ENCODE results near the gene WAC. TPM values are rescaled to one million over a fixed set of nuclear protein-coding genes. Genes with fewer than 3 reads are reported as not detected.

The WAC gene
- polyA plus RNA-seq, 2 of the 4 experiments (the other 2 are of a cell fraction), result 63.9 to 133 TPM

DNA sequence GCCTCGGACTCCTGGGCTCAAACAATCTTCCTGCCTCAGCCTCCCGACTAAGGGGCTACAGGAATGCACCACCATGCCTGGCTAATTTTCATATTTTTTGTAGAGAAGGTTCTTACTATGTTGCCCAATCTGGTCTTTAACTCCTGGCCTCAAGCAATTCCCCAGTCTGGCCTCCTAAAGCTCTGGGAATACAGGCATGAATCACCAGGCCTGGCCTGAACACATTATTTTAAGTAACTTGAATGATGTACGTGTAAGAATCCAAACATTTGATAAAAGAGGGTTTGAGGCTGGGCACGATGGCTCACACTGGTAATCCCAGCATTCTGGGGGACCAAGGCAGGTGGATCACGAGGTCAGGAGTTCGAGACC is 131.4 kb downstream of the WAC start:
- Histone ChIP-seq H3K4me1 (peaks cover 28% of the 10 kb centered on the region), H3K4me3 (no peak overlapping the region), H3K27ac (peak overlapping the region; percentile 47 to 67; a peak in 5 of 6 replicates), H3K4me2 (peak overlapping the region; percentile 52), H3K9me3 (no peaks in the 10 kb centered on the region)
- FAIRE-seq (no peak), ATAC-seq (no peak), DNase-seq (ENCODE audit: low read depth in 1 of 2, low spot score in 1 of 2) (no peak)
- CTCF ChIA-PET, result interaction anchor here (0.6 to 5.0 kb wide), 96 partner anchors 8 to 934 kb away, joined by 3 to 57 read pairs (median 4); no protein-coding TSS in a partner anchor
- POLR2A ChIA-PET, result interaction anchor here (1.1 to 1.5 kb wide), 2 partner anchors 13 to 327 kb away, joined by 6 to 9 read pairs; partner anchors contain the start of gene BAMBI
- TF ChIP-seq SREBF2 (IDR thresholded peaks at IDR 0.05), result no peak
- TF ChIP-seq POLR2A (IDR thresholded peaks at IDR 0.05; ENCODE audit: low read length), result no peak
- TF ChIP-seq RARB (CRISPR knock-in tag; IDR thresholded peaks at IDR 0.05), result no peak
- TF ChIP-seq CBX8 (IDR thresholded peaks at IDR 0.05), result no peak
- no peak for TF ChIP-seq FOSB (CRISPR knock-in tag; IDR thresholded peaks at IDR 0.05)
- TF ChIP-seq PHF8 (IDR thresholded peaks at IDR 0.05; ENCODE audit: borderline replicate concordance, low read depth), result no peak
- TF ChIP-seq JUNB (IDR thresholded peaks at IDR 0.05), result no peak
- TF ChIP-seq HDAC2 (IDR thresholded peaks at IDR 0.05), result no peak
- TF ChIP-seq CTCF (IDR thresholded peaks at IDR 0.05), result no peak
- no peak for TF ChIP-seq EP300 (IDR thresholded peaks at IDR 0.05)
- TF ChIP-seq RNF2 (IDR thresholded peaks at IDR 0.05; ENCODE audit: borderline replicate concordance, low read depth), result no peak
- no peak for TF ChIP-seq GATA3 (IDR thresholded peaks at IDR 0.05; ENCODE audit: borderline replicate concordance)
- TF ChIP-seq CHD2 (IDR thresholded peaks at IDR 0.05; ENCODE audit: low read length, partially characterized antibody), result no peak
- no peak for TF ChIP-seq ZSCAN20 (CRISPR knock-in tag; IDR thresholded peaks at IDR 0.05)
- TF ChIP-seq TFCP2L1 (CRISPR knock-in tag; IDR thresholded peaks at IDR 0.05), result no peak
- no peak for TF ChIP-seq NPAS2 (CRISPR knock-in tag; IDR thresholded peaks at IDR 0.05; ENCODE audit: borderline replicate concordance)
- no peak for TF ChIP-seq PBX3 (IDR thresholded peaks at IDR 0.05)
- WGBS (ENCODE audit: missing lambda C conversion rate), result 34% methylated on average over 6 of the region's 6 CpGs

DNA sequence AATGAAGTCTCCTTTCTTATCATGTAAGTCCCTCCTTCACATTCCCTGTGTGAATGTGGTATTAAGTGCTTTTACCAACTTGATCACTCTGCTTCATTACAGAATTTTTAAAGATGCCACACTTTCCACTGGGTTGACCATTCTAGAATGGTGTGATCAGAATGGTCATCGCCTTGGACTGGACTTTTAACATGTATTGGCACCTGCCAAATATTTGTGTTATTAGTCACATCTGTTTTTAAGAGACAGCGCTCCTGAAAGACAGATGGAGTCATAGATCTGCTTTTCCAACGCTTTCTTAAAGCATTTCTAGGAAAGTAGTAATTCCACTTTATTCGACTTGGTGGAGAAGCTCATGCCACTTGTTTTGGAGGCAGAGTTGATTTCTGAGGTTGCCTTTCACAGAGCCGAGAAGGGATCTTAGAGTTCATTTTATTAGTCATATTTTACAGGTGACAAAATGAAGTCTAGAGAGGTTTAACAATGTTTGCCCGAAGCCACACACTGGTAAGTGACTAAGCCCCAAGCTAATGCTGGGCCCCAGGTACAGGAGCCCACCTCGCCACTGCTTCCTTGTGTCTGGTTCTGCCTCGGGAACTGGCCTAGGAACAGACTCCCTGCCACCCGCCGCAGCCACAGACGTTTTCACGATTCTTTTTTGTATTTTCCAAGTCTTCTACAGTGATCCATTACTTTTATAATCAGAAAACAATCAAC is 134.0 kb downstream of the WAC start:
- no peak overlapping the region for H3K4me2 ChIP-seq
- H3K27ac ChIP-seq, result peak overlapping the region in 1 of 2 experiments; percentile 33; a peak in 1 of 6 replicates
- H3K4me3 ChIP-seq, result no peak overlapping the region
- H3K9me3 ChIP-seq, result no peaks in the 10 kb centered on the region
- no peak for ATAC-seq
- ChIA-PET POLR2A (no interaction called here), CTCF (interaction anchor here (2.0 to 2.7 kb wide), 3 partner anchors 325 to 638 kb away, joined by 4 to 13 read pairs (median 7); no protein-coding TSS in a partner anchor)
- TF ChIP-seq CBX8 (IDR thresholded peaks at IDR 0.05) (no peak), HEYL (CRISPR knock-in tag; IDR thresholded peaks at IDR 0.05) (no peak), FOSL2 (IDR thresholded peaks at IDR 0.05) (no peak), FOSL2 (CRISPR knock-in tag; IDR thresholded peaks at IDR 0.05) (0 out of 2 replicates have a peak, but pooled peaks have one; percentile 3)
- no peak for DNase-seq (ENCODE audit: low read depth in 1 of 2, low spot score in 1 of 2)
- H3K4me1 ChIP-seq, result peaks cover 17% of the 10 kb centered on the region
- WGBS (ENCODE audit: missing lambda C conversion rate), result 79% methylated on average over 12 of the region's 12 CpGs
- FAIRE-seq, result no peak
